ENCODE measurements around the gene ZNF665. TPM values are rescaled to one million over a fixed set of nuclear protein-coding genes. Genes with fewer than 3 reads are reported as not detected.
A peak's percentile ranks its signal among the peaks of the same experiment; 100 is the strongest.
"Not testable (repeated sequence)": the region's sequence is repeated elsewhere in the genome, so short reads cannot be mapped to it uniquely, and the experiment has no call there.

The ZNF665 gene
- total RNA-seq, 2 donors from 2014 or later = 3.1 to 4.4 TPM

DNA sequence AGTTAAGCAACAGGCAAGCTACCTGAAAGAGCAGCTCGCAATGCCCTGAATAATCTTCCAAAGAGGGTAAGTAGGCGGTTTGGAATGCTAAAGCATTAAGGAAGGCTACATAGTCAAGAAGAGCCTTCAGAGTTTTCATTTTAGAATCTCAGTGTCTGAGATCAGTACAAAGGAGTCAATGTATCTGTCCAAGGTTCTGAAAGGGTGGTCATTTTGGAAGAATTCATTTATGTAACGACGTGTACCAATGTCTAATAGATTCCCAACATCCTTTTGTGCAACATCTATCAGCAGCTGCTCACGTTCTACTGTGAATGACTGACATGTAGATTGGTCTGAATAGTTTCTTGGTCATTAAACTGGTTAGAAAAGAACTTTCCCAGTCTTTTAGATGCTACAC, 15.2 kb downstream of the ZNF665 start:
- ATAC-seq = no peak
- H3K9me3 Mint-ChIP-seq = peaks cover 29 to 36% of the 10 kb centered on the region in 2 donors
- peaks cover 60 to 69% of the 10 kb centered on the region in 2 donors for H3K36me3 Mint-ChIP-seq
- H3K27ac Mint-ChIP-seq = no peak overlapping the region
- DNase-seq (ENCODE audit: low spot score in 2 of 2) = no peak

DNA sequence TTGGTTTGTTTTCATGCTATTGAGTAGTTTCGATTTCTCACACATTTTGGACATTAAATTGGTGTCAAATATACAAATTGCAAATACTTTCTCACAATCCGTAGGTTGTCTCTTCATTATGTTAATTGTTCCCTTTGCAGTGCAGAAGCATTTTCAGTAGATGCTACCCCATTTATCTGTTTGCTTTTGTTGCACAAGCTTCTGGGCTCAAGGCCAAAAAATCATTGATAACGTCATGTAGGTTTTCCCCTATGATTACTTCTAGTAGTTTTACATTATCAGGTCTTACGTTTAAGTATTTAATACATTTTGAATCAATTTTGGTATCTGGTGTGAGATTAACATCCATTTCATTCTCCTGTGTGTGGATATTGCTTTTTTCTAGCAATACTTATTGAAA, 20.3 kb downstream of the ZNF665 start:
- DNase-seq (ENCODE audit: low spot score in 2 of 2) = no peak
- Mint-ChIP-seq H3K9me3 (peaks cover 29 to 40% of the 10 kb centered on the region in 2 donors), H3K36me3 (peaks cover 43 to 57% of the 10 kb centered on the region in 2 donors), H3K27ac (no peak overlapping the region)
- no peak for ATAC-seq

DNA sequence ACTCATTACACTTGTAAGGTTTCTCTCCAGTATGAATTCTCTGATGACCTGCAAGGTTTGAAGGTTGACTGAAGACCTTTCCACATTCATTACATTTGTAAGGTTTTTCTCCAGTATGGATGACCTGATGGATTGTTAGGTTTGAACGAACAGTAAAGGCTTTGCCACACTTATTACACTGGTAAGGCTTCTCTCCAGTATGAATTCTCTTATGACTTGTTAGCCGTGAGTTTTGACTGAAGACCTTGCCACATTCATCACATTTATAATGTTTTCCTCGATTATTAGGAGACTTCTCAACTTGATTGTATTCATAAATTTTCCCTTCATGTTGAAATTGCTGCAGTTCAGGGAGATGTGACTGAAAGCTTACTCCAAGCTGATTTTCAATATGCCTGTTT, 27.5 kb downstream of the ZNF665 start:
- Mint-ChIP-seq H3K9me3 (peaks cover 32 to 38% of the 10 kb centered on the region in 2 donors), H3K36me3 (peaks cover 40 to 49% of the 10 kb centered on the region in 2 donors), H3K27ac (no peak overlapping the region)
- DNase-seq (ENCODE audit: low spot score in 2 of 2) (no peak), ATAC-seq (no peak)

DNA sequence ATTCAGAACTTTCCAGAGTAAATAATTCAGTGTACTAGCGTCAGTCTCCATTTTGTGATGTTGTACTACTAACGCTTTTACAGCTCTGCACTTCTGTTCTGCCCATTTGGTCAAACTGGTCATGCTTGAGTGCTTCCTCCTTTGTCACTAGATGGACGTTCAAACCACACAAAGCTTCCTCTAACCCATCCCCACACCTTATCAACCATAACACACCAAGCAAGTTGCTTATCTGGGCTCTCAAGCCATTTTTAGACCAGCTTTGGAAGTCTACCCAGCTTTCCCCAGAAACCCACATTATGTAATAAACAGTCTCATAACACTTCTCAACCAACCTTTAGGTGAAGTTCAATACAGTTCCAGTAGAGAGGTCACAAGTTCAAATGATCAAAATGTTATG, 32.0 kb downstream of the ZNF665 start:
- no peak for ATAC-seq
- no peak for DNase-seq (ENCODE audit: low spot score in 2 of 2)
- Mint-ChIP-seq H3K36me3 (peaks cover 56 to 61% of the 10 kb centered on the region in 2 donors), H3K27ac (peak overlapping the region in 1 of 2 donors; percentile 63), H3K9me3 (peaks cover 41 to 47% of the 10 kb centered on the region in 2 donors)

DNA sequence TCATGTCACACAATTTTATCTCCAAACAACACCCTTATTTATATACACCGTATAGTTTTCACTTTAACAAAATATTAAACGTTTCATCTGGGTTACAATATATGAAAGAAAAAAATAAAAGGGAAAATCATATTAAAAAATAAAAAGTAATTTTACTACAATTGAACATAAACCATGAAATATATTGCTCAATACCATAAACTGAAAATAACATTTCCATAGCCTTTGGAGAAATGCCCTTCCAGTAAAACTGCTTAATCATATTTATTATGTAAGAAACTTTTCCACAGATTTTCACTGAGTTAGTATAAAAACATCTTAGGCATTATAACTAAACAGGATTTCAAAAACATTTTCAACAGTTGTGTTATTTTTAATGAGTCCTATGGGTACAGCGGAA, 32.8 kb downstream of the ZNF665 start:
- Mint-ChIP-seq H3K27ac (no peak overlapping the region), H3K36me3 (peaks cover 56 to 59% of the 10 kb centered on the region in 2 donors), H3K9me3 (peaks cover 33 to 39% of the 10 kb centered on the region in 2 donors)
- ATAC-seq (no peak), DNase-seq (ENCODE audit: low spot score in 2 of 2) (no peak)

DNA sequence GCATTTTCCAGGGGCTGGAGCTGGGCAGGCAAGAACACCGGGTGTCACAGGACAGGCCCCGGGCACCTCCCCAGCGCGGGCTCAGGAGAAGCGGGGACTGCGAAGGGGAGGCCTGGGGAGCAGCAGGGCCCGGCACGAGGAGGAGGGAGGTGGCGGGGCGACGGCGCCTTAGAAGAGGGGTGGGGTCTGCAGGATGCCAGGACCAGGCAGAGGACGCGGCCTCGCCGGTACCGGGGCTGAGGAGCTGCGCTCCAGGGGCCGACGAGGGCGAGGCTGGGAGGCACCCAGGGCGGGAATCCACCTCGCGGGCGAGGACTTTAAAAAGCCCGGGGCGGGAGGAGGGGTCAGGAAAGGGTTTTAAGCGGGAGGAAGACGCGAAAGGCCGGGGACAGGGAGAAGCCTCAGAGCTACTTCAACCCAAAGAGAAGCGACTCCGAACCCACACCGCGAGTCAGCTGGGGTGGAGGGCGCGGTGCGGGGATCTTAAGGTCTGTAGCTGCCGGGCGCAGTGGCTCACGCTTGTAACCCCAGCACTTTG, 35.0 kb downstream of the ZNF665 start:
- Mint-ChIP-seq H3K36me3 (peaks cover 62 to 66% of the 10 kb centered on the region in 2 donors), H3K27ac (peak overlapping the region; percentile 86 to 95)
- peak; percentile 10 to 60 for DNase-seq (ENCODE audit: low spot score in 2 of 2)

DNA sequence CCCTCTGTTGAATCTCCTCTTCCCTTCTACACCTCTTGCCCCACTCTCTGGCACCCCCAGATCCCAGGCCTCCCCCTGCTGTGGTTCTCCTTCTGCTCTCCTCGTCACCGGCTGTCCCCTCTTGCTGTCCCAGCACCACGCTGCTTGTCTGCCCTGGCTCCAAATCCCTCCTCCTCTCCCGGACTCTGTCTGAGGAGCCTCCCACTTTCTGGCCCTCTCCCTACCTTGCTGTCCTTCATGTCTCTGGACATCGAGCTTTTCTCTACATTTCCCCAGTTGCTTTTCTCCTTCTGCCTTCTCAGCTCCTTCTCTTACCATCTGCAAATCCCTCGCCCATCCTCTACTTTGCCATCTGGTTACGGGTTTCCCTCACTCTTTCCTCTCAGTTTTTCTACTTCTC, 35.5 kb downstream of the ZNF665 start:
- DNase-seq (ENCODE audit: low spot score in 2 of 2) (no peak), ATAC-seq (no peak)
- Mint-ChIP-seq H3K9me3 (peaks cover 34 to 39% of the 10 kb centered on the region in 2 donors), H3K27ac (peak overlapping the region; percentile 67 to 86), H3K36me3 (peaks cover 60 to 71% of the 10 kb centered on the region in 2 donors)

More for the DNA sequence above, 35.0 kb downstream of the ZNF665 start:
- peak; percentile 32 to 53 for ATAC-seq
- peaks cover 34 to 42% of the 10 kb centered on the region in 2 donors for H3K9me3 Mint-ChIP-seq

DNA sequence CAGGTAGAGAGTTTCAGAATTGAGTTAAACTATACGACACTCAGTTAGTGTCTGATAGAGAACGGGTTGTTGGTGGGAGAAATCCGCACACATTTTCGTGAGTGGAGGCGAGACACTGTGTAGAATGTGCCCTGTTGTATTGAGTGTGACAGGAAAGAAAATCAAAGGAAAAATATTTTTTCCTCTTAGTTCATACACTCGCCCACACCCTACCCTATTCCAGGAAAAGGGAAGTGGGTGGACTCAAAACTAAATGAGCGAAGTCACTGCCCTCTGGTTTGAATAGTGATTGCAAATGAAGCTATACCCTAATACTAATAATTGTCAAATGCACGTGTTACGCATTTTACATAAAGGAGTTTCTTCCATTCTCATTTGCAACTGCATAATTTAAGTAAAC, 36.3 kb downstream of the ZNF665 start:
- Mint-ChIP-seq H3K36me3 (peaks cover 64 to 74% of the 10 kb centered on the region in 2 donors), H3K27ac (peak overlapping the region in 1 of 2 donors; percentile 86), H3K9me3 (peaks cover 34 to 38% of the 10 kb centered on the region in 2 donors)
- ATAC-seq (no peak), DNase-seq (ENCODE audit: low spot score in 2 of 2) (no peak)

DNA sequence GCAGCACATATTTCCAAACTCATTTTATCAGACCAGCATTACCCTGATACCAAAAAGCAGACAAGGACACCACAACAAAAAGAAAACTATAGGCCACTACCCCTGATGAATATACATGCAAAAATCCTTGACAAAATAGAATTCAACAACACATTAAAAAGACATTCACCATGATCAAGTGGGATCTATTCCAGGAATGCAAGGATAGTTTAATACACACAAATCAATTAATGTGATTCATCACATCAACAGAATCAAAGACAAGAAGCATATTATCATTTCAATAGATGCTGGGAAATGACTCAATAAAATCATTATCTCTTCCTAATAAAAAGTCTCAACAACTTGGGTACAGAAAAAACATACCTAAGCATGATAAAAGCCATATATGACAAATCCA, 45.5 kb downstream of the ZNF665 start:
- Mint-ChIP-seq H3K27ac (no peak overlapping the region), H3K36me3 (peaks cover 72 to 88% of the 10 kb centered on the region in 2 donors), H3K9me3 (peaks cover 32 to 41% of the 10 kb centered on the region in 2 donors)
- DNase-seq (ENCODE audit: low spot score in 2 of 2) = no peak
- no peak for ATAC-seq

DNA sequence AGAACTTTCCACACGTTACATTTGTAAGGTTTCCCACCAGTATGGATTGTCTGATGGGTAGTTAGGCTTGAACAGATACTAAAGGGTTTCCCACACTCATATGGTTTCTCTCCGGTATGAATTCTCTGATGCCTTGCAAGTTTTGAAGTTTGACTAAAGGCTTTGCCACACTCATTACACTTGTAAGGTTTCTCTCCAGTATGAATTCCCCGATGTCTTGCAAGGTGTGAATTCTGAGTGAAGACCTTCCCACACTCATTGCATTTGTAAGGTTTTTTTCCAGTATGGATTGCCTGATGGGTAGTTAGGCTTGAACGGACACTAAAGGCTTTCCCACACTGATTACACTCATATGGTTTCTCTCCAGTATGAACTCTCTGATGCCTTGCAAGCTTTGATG, 52.8 kb downstream of the ZNF665 start:
- Mint-ChIP-seq H3K27ac (no peak overlapping the region), H3K9me3 (peaks cover 50 to 56% of the 10 kb centered on the region in 2 donors), H3K36me3 (peaks cover 63 to 65% of the 10 kb centered on the region in 2 donors)
- ATAC-seq (no peak), DNase-seq (ENCODE audit: low spot score in 2 of 2) (no peak)

DNA sequence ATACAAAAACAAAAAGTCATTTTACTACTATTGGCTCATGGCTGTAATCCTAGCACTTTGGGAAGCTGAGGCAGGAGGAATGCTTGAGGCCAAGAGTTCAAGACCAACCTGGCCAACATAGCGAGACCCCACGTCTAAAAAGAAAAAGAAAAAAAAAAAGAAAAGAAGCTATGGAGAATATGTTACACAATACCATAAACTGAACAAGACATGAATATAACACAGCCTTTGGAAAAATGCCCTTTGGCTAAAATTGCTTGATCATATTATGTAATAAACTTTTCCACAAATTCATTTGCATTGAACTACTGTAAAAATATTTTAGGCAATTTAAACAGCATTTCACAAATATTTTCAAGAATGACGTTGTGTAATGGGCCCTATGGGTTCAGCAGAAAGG, 56.7 kb downstream of the ZNF665 start:
- no peak for DNase-seq (ENCODE audit: low spot score in 2 of 2)
- Mint-ChIP-seq H3K9me3 (peaks cover 45 to 46% of the 10 kb centered on the region in 2 donors), H3K36me3 (peaks cover 54 to 56% of the 10 kb centered on the region in 2 donors), H3K27ac (no peak overlapping the region)
- no peak for ATAC-seq

DNA sequence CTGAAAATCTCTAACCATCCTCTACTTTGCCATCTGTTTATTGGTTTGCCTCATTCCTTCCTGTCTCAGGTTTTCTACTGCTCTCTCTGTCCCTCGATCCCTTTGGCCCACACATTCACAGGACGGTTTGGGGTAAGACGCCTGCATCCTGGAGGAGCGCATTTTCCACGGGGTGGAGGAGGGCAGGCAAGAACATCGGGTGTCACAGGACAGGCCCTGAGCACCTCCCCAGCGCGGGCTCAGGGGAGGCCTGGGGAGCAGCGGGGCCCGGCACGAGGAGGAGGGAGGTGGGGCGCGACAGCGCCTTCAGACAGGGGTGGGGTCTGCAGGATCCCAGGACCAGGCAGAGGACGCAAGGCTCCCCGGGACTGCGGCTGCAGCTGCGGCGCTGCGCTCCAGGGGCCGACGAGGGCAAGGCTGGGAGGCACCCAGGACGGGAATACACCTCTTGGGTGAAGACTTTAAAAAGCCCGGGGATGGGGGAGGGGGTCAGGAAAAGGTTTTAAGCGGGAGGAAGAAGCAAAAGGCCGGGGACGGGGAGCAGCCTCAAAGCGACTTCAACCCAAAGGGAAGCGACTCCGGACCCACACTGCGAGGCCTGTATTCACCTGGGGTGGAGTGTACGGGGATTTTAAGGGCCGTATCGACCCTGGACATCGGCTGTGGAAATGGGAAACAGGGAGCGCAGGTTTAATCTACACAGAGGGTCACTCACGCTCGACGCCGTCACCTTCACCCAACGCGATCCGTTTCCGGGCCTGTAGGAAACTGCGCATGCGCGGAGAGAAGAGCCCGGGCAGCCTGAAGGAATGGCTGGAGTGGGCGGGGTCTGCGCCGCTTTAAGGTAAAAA, 60.8 kb downstream of the ZNF665 start, which contains the start of gene ZNF415:
TSS of gene ZNF415 (minus strand) at position 770 of the 851 bp plus-strand sequence. CDS start 10,234 bp downstream, outside the sequence.
- DNase-seq (ENCODE audit: low spot score in 2 of 2) (peak; percentile 58 to 79), ATAC-seq (peak; percentile 69 to 97)
- Mint-ChIP-seq H3K36me3 (peaks cover 52% of the 10 kb centered on the region in 2 donors), H3K9me3 (peaks cover 36 to 46% of the 10 kb centered on the region in 2 donors), H3K27ac (peak within 1 kb of the TSS in 1 of 2 donors; percentile 56)

DNA sequence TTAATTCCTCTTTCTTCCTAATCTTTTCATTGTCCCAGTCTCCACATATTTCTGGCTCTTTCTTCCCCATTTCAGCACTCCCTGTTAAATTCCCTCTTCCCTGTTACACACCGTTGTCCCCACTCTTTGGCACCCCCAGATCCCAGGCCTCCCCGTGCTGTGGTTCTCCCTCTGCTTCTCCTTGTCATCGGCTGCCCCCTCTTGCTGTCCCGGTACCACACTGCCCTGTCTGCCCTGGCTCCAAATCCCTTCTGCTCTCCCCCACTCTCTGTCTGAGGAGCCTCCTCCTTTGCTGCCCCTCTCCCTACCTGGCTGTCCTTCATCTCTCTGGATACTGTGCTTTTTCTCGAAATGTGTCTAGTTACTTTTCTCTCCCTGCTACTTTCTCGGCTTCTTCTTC, 61.4 kb downstream of the ZNF665 start:
- Mint-ChIP-seq H3K36me3 (peaks cover 51 to 52% of the 10 kb centered on the region in 2 donors), H3K9me3 (peaks cover 35 to 45% of the 10 kb centered on the region in 2 donors), H3K27ac (peak overlapping the region in 1 of 2 donors; percentile 56)
- DNase-seq (ENCODE audit: low spot score in 2 of 2) = no peak
- no peak for ATAC-seq

DNA sequence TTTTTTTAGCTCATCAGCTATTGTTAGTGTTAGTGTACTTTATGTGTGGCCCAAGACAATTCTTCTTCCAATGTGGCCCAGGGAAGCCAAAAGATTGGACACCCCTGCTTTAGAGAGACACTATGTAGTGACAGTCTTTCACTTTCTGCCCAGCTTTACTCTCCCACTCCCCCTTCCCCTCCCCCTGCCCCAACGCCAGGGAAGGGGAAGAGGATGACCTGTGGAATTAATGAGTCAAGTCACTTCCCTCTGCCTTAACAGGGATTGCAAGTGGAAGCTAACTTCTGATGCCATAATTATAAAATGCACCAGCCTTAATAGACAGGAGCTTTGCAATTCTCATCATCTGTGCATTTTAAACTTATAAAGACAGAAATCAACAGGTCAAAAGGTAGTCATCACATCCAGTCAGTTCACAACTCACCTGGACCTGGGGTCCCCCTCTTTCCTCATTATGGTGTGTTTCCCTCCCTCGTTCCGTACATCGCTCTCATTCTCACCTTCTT, 62.0 kb downstream of the ZNF665 start:
- ATAC-seq (no peak), DNase-seq (ENCODE audit: low spot score in 2 of 2) (no peak)
- Mint-ChIP-seq H3K36me3 (peaks cover 51 to 52% of the 10 kb centered on the region in 2 donors), H3K9me3 (peaks cover 35 to 40% of the 10 kb centered on the region in 2 donors), H3K27ac (peak overlapping the region in 1 of 2 donors; percentile 56)

DNA sequence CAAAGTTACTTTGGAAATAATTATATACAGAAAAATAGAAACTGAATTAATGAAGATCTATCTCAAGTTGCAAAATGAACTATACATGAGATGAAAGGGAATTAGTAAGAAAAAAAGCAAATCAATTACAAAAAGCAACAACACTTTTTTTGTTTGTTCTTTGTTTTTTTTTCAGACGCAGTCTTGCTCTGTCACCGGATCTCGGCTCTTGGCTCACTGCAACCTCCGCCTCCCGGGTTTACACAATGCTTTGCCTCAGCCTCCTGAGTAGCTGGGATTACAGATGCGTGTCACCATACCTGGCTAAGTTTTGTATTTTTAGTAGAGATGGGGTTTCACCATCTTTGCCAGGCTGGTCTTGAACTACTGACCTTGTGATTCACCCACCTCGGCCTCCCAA, 62.7 kb downstream of the ZNF665 start:
- no peak for ATAC-seq
- Mint-ChIP-seq H3K9me3 (peaks cover 32 to 37% of the 10 kb centered on the region in 2 donors), H3K27ac (no peak overlapping the region), H3K36me3 (peaks cover 51 to 52% of the 10 kb centered on the region in 2 donors)
- DNase-seq (ENCODE audit: low spot score in 2 of 2) = no peak

DNA sequence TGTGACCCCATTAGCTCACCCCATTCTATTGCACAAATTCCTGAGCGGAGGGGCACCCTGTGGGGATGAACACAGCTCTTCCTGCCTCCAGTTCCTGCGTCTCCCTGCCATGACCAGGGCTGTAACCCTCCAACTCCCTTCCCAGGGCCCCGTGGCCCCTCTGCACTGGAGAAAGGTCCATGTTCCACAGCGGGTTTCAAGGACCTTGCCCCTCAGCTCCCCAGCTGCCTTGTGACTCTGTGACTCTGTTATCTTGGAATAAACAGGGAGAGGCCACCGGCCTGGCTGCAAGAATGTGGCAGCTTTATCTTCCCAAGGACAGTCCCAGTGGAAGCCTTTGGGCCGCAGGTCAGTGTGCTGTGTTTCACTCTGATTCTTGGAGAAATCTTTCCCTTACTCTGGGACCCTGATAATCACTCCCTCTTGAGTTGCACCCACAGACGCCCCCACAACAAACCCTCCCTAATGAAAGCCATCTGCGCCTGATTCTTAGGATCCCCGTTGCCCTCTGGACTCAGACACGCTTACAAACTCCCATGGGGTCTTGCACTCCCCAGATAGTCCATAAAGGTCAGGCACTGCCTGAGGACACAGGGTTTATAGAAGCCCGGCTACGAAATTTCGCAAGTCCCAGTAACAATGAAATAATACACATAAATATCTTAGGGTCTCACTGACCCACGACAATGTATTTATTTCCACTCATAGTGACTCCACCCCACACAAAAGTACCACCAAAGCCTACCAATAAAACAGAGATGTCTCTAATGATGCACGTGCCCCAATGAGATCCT, 66.2 kb downstream of the ZNF665 start:
- Mint-ChIP-seq H3K9me3 (peaks cover 31 to 50% of the 10 kb centered on the region in 2 donors), H3K36me3 (peaks cover 55 to 58% of the 10 kb centered on the region in 2 donors)
- DNase-seq (ENCODE audit: low spot score in 2 of 2); H3K27ac Mint-ChIP-seq; ATAC-seq: not testable (repeated sequence)

Data from activated naive CD4-positive, alpha-beta T cell treated with anti-CD3 and anti-CD28 coated beads, Interleukin-2, amount 50 U/mL, for 72 hours (primary cell).